Breast epithelium (tissue), 3 donors: Measurements from ENCODE around the gene RGR.

Experiments used
- POLR2A ChIP-seq: fragments of 450-650 bp; IDR thresholded peaks from one replicate; pipeline ENCODE4 v1.6.1; 2016; ENCODE audit warnings: antibody characterized with exemption, mild to moderate bottlenecking, moderate library complexity
- POLR2AphosphoS5 ChIP-seq, 3 donors: sonication (generic); formaldehyde crosslinking; IDR thresholded peaks; one replicate each; pipeline ENCODE4 v1.6.1; 2017; ENCODE audit warnings: antibody characterized with exemption in 3 of 3
- TF ChIP-seq, protein P1 (sequence below), 3 donors: fragments of 450-650 bp; IDR thresholded peaks; one replicate each; pipeline ENCODE4 v1.5.1; 2016 to 2017; ENCODE audit warnings: antibody characterized with exemption in 3 of 3, mild to moderate bottlenecking in 3 of 3, moderate library complexity in 3 of 3

DNA sequence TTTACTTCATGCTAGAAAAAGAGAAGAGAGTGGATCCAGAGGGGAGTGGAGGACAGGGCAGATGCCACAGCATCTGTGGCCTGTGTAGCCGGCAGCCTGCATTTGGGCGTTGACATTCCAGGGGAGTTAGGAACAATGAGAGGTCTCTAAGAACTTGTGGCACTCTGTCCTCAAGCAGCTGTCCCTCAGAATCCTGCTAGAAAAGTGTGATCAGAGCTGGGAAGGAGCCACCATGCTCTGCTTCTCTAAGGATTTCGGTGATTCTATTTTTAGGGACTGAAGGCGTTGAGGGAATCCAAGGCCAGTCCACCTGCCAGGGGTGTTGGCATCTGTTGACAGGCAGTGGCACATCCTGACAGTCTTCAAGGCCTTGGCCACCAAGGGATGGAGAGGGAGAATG lies 27.1 kb upstream of the RGR start:
- TF ChIP-seq, protein P1, sequence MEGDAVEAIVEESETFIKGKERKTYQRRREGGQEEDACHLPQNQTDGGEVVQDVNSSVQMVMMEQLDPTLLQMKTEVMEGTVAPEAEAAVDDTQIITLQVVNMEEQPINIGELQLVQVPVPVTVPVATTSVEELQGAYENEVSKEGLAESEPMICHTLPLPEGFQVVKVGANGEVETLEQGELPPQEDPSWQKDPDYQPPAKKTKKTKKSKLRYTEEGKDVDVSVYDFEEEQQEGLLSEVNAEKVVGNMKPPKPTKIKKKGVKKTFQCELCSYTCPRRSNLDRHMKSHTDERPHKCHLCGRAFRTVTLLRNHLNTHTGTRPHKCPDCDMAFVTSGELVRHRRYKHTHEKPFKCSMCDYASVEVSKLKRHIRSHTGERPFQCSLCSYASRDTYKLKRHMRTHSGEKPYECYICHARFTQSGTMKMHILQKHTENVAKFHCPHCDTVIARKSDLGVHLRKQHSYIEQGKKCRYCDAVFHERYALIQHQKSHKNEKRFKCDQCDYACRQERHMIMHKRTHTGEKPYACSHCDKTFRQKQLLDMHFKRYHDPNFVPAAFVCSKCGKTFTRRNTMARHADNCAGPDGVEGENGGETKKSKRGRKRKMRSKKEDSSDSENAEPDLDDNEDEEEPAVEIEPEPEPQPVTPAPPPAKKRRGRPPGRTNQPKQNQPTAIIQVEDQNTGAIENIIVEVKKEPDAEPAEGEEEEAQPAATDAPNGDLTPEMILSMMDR (IDR thresholded peaks at IDR 0.05) = no peak
- TF ChIP-seq POLR2AphosphoS5 (IDR thresholded peaks at IDR 0.05) (no peak), POLR2A (no peak)
